Measurements from ENCODE around the gene SNRK.

Gene SNRK

DNA sequence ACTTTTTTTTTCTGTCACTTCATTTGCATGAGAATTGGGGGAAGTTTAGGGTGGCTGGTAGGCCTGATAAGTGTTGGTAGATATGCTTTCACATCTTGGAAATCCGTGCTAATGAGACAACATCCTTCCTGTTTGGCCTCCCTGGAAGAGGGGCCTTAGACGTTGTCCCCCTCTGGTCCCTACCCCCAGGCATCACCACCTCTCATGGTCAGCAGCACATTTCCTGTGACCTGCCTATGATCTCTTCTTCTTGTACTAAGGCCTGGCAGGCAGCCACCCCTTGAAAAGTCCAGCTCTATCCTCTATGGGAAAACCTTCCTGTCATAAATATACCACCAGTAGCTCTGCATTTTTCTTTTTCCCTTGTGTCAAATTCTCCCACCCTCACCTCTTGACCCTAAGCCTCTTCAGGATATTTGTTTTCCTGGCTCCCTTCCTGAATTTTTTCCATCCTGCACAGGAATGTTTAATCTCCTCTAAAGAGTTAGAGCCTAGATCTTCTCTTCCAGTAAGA is 107.8 kb downstream of the SNRK start:
- Histone ChIP-seq H3K4me3 (no peak overlapping the region), H3K27ac (peak overlapping the region in 6 of 21 experiments; percentile 35 to 68 (median 54))

DNA sequence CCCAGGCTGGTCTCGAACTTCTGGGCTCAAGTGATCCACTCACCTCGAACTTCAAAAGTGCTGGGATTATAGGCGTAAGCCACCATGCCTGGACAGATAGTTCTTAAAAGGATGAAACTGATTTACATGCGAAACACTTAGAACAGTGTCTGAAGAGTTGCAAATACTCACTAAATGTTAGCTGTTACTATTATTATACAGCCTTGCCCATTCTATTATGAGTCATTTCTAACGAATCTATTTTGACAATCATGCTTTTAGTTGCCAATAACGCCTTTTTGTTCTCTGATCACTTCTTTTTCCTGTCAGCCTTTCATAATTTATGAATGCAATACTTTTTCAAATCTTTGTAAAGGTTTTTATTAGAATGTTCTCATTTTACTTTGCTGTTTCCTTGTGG is 112.7 kb downstream of the SNRK start:
- H3K27ac ChIP-seq, result peak overlapping the region in 3 of 21 experiments; percentile 9 to 36 (median 18)

DNA sequence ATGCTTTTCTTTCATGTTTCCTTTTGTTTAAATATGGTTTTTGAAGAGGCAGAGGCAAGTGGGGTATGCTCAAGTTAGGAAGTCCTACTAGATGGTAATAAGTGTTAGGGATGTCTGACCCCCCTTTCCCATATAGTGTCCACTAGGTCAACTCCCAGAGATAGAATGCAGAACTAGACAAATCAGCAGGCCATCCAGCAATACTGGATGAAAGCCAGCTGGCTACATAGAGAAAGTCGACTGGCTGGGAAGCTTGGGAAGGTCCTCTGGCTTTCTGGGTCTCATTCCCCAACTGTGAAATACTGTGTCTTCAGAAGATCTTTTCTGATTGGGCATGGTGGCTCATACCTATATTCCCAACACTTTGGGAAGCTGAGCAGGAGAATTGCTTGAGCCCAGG is 113.8 kb downstream of the SNRK start:
- Histone ChIP-seq H3K4me3 (no peak overlapping the region), H3K27ac (peak overlapping the region in 3 of 21 experiments; percentile 18 to 65 (median 50))

More for the DNA sequence above, 112.7 kb downstream of the SNRK start:
- H3K4me3 ChIP-seq, result no peak overlapping the region
